Measurements from ENCODE around the gene ENTPD7.

DNA sequence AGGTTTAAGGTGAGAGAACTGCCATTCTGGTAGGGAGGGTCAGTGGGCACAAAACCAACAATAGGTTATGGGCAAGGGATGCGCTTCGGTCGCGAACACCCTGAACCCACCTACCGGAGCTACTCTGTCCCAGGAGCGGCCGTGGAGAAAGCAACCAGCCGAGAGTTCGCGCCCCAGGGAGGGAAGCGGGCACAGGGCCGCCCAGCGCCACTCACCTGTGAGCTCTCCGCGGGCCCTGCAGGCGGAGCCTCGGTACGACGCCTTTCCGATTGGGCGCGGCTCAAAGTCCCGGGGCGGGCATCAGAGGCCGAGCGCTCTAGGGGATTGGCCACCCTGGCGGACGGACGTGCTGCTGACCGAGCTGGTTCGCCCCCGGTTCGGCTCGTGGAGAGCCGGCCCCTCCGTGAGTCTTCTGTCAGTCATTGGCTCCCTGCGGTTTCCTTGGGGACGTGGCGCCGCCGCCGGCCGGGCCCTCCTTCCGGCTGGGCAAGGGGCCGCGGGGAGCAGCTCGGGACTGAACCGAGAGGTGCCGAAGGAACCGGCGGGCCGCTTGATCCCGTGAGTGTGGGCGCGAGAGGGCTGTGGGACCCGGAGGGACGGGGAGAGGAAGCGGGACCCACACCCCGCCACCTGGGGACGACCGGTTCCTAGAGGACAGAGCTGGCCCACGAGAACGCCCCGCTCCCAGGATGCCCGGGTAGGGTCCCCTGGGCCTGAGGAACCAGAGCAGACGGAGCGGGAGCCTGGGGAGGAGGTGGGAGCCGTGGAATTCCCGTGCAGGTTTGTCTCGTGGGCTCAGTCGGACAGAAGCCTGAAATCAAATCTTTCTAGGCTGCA, at the start of gene ENTPD7:
- TF ChIP-seq, protein P1, sequence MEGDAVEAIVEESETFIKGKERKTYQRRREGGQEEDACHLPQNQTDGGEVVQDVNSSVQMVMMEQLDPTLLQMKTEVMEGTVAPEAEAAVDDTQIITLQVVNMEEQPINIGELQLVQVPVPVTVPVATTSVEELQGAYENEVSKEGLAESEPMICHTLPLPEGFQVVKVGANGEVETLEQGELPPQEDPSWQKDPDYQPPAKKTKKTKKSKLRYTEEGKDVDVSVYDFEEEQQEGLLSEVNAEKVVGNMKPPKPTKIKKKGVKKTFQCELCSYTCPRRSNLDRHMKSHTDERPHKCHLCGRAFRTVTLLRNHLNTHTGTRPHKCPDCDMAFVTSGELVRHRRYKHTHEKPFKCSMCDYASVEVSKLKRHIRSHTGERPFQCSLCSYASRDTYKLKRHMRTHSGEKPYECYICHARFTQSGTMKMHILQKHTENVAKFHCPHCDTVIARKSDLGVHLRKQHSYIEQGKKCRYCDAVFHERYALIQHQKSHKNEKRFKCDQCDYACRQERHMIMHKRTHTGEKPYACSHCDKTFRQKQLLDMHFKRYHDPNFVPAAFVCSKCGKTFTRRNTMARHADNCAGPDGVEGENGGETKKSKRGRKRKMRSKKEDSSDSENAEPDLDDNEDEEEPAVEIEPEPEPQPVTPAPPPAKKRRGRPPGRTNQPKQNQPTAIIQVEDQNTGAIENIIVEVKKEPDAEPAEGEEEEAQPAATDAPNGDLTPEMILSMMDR (conservative IDR thresholded peaks at IDR 0.05 in 1 of 2, IDR thresholded peaks at IDR 0.05 in 1 of 2; ENCODE audit: extremely low read depth in 1 of 2, insufficient read depth in 1 of 2, low read depth in 1 of 2, low read length in 2 of 2) = peak in 1 of 2 donors; percentile 27
- TF ChIP-seq EZH2 (IDR thresholded peaks at IDR 0.05; ENCODE audit: borderline replicate concordance, low read length) = no peak
